Prostate gland (tissue), 2 donors: ENCODE results near the gene APBA2.

Experiments used
- CTCF ChIP-seq, 4 experiments: fragments of 200-600 bp in 2 of 4; fragments of 450-650 bp in 2 of 4; sonication (generic) in 2 of 4; IDR thresholded peaks; 1 replicate in 3 of 4; 2 replicates in 1 of 4; pipeline ENCODE4 v1.5.1; 2016 to 2019; ENCODE audit warnings: antibody characterized with exemption in 4 of 4, mild to moderate bottlenecking in 2 of 4, moderate library complexity in 2 of 4
- POLR2A ChIP-seq: fragments of 450-650 bp; IDR thresholded peaks from one replicate; pipeline ENCODE4 v1.6.1; 2016; ENCODE audit warnings: antibody characterized with exemption, mild to moderate bottlenecking

GRCh38 chr15:28967990-28968389 is 82.2 kb downstream of the APBA2 start:
- TF ChIP-seq POLR2A = no peak
- no peak for TF ChIP-seq CTCF (IDR thresholded peaks at IDR 0.05)
